H7 (cell line): ENCODE data around the gene RNF183. TPM values are rescaled to one million over a fixed set of nuclear protein-coding genes. Genes with fewer than 3 reads are reported as not detected.
"Not testable (repeated sequence)": the region's sequence is repeated elsewhere in the genome, so short reads cannot be mapped to it uniquely, and the experiment has no call there.

Experiments
- DNase-seq: peaks from one replicate; pipeline ENCODE4 v3.0.0; 2012
- H3K27me3 ChIP-seq: 2 replicates; pipeline ENCODE4 v1.6.0; 2011; ENCODE audit warnings: mild to moderate bottlenecking, low read length; ENCODE audit not compliant: control insufficient read depth, insufficient read depth
- H3K36me3 ChIP-seq: replicated peaks from 2 replicates; pipeline ENCODE4 v1.5.1; 2011; ENCODE audit warnings: low read length; ENCODE audit not compliant: control insufficient read depth, insufficient read depth
- H3K4me3 ChIP-seq: 2 replicates; pipeline ENCODE4 v1.5.1; 2011; ENCODE audit warnings: low read depth, mild to moderate bottlenecking, control low read depth, low read length, moderate library complexity; ENCODE audit not compliant: insufficient read depth
- total RNA-seq: library from RNA; depleted of rRNA; stranded (reverse); fragments of >200 nt; shearing (Covaris generic); gene quantifications from 2 replicates; pipeline ENCODE4 v1.2.3, GENCODE V29; 2014; rRNA removed

The RNF183 gene
- total RNA-seq, 1 experiment from 2014 or later = not detected

DNA sequence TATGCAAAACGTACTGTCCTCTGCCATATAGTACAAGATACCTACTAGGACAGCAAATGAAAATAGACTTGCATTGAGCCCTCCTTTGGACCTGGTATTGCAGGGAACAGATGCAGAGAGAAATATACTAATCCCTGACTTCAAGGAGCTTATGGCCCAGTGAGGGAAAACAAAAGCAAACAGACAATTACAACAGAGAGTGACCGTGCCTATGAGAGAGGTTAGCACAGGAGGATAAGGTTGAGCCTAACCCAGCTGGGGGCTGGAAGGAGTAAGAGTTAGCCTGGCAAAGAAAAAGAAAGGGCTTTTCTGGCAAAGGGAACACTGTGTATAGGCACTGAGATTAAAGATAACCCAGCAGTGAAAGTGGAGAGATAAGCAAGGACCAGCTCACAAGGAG is 33.3 kb downstream of the RNF183 start:
- H3K36me3 ChIP-seq = peaks cover 5% of the 10 kb centered on the region
- no peak overlapping the region for H3K4me3 ChIP-seq
- H3K27me3 ChIP-seq = no peaks in the 10 kb centered on the region
- DNase-seq = no peak

DNA sequence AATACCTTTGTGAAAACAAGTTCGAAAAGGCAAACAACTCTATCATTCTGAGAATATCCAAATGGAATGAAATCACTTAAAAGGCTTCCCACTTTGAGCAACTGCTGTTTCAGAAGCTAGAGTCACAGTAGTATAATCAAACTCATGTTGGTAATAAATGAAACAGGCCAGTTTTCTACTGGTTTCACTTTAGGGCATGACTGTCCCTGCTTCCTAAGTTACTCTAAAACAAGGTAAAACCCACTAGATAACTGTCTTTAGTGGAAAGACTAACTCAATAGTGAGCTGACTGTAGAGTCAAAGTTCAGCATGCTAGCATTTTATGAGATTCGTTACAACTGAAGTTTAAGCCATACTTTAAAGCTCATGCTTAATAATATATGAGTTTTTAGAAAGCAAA is 33.8 kb downstream of the RNF183 start:
- H3K4me3 ChIP-seq = no peak overlapping the region
- no peaks in the 10 kb centered on the region for H3K27me3 ChIP-seq
- H3K36me3 ChIP-seq = peaks cover 5% of the 10 kb centered on the region
- no peak for DNase-seq

DNA sequence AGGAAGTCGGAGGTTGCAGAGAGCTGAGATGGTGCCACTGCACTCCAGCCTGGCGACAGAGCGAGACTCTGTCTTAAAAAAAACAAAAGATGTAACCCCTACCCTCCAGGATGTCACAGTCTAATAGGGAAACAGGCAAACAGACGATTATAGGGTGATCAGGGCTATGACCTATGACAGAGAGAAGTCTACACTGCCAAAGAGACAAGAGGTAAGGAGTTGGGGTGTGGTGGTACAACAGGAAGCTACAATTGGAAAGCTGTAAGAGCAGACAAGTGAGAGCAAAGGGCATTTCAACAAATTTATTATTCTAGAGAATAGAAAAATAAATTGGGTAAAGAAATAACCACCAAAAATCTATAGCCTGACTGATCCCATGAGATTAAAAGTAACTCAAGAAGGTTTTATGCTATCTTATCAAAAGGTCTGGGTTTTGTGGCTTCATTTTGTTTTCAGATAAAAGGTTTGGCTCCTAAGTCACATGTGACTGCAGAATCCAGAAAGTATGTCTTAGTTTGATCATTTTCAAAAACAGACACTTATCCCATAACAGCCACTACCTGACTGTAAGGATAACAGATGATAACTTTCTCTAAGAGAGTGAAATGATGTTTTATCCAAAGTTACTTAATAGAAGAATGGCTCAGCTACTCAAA is 35.1 kb downstream of the RNF183 start:
- no peak for DNase-seq
- Histone ChIP-seq H3K4me3 (no peak overlapping the region), H3K27me3 (no peaks in the 10 kb centered on the region), H3K36me3 (peaks cover 3% of the 10 kb centered on the region)

DNA sequence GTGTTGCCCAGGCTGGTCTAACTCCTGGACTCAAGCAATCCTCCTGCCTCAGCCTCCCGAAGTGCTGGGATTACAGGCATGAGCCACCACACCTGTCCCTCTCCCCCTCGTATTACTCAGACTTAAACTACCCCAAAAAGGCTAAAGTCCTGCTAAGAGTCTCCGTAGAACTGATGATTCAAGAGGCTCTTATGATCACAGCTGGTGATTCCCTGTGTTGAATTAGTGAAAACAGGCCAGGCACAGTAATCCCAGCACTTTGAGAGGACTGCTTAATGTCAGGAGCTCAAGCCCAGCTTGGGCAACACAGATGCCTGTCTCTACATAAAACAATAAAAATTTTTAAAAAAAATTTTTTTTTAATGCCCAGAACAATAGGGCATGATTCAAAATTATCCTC is 37.0 kb downstream of the RNF183 start:
- Histone ChIP-seq H3K4me3 (no peak overlapping the region), H3K27me3 (no peaks in the 10 kb centered on the region)
- no peak for DNase-seq

DNA sequence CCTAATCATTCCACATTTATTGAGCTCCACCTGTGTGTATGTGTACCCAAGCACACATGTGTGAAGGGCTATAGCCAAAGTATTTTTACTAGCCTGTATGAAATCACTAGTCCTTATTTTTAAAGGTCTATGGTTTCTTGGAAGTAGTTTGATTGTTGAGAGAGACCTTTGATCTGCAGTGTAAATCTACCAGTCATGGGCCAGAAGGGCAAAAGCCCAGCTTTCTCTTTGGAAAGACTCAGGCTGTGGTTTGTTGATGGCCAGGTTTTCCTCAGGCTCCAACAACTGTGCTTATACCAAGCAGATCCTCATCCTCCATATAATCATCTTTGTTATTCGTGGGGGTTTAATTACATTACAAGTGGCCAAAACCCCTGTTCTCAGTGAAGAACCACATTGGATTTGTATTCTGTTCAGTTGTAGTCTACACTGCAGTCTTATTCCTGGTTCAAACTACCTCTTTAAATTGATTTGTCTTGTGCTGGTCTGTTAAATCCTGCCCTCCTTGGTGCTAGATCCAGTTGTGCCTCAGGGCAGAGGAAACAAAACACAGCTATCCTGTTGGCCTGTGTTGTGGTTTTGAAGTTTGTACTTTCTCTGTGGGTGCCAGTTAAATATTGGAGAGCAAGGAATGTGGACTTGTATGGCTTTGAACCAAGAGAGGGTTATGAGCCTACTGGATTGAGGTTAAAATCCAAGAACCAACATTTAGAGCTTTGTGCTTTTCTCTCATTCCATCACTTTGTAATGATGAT is 41.1 kb downstream of the RNF183 start:
- Histone ChIP-seq H3K27me3 (no peaks in the 10 kb centered on the region), H3K36me3 (peaks cover 8% of the 10 kb centered on the region), H3K4me3 (no peak overlapping the region)
- DNase-seq = no peak

More for the DNA sequence above, 37.0 kb downstream of the RNF183 start:
- peaks cover 2% of the 10 kb centered on the region for H3K36me3 ChIP-seq

DNA sequence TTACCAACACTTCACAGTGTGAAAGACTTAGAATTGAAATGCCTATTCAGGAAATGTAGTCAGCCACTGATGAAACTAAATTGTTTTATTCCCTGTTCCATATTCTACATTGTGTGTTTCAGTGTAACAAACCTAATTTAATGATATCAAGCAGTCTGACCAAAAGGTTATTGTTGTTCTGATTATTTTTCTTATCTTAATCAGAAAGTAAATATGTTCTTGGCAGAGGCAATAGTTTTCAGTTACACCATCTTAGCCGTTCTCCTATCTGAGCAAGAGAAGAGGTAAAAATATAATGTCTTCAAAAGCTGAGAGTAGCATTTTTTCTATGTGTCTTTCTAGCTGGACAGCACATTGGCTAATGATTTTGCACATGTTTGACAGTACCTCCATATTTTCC is 44.9 kb downstream of the RNF183 start:
- DNase-seq = no peak
- H3K27me3 ChIP-seq = no peaks in the 10 kb centered on the region

DNA sequence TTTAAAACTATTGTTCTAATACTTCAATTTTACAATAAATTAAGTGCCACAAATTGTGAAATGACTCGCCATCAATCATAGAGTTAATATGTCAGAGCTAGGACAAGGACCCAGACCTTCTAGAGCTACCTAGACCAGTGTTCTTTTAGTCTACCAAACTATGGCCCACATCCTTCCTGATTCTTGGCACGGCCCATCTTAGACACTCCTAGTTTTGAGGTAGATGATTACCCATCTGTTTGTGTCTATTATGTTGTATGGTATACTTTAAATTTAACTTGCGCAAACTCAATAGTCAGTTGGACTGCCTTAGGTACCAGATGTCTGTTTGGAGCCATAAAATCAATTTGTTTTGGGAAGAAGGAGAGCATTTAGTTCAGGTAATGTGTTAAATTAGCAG is 45.3 kb downstream of the RNF183 start:
- no peak for DNase-seq
- Histone ChIP-seq H3K36me3 (peaks cover 9% of the 10 kb centered on the region), H3K27me3 (no peaks in the 10 kb centered on the region), H3K4me3 (no peak overlapping the region)

More for the DNA sequence above, 44.9 kb downstream of the RNF183 start:
- H3K36me3 ChIP-seq = peaks cover 9% of the 10 kb centered on the region
- no peak overlapping the region for H3K4me3 ChIP-seq

DNA sequence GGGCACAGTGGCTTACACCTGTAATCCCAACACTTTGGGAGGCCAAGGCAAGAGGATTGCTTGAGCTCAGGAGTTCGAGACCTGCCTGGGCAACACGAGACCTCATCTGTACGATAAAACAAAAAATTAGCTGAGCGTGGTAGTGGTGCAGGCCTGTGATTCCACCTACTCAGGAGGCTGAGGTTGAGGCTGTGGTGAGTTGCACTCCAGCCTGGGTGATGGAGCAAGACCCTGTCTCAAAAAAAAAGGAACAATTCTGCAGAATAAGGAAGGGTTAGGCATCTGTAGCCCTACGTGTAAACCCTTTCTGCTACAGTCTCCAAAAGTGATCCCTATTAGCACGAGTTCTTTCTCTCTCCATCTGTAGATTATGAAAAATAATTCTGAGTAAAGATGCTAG is 47.7 kb downstream of the RNF183 start:
- H3K36me3 ChIP-seq = peaks cover 8% of the 10 kb centered on the region
- H3K4me3 ChIP-seq = no peak overlapping the region
- no peaks in the 10 kb centered on the region for H3K27me3 ChIP-seq
- no peak for DNase-seq

DNA sequence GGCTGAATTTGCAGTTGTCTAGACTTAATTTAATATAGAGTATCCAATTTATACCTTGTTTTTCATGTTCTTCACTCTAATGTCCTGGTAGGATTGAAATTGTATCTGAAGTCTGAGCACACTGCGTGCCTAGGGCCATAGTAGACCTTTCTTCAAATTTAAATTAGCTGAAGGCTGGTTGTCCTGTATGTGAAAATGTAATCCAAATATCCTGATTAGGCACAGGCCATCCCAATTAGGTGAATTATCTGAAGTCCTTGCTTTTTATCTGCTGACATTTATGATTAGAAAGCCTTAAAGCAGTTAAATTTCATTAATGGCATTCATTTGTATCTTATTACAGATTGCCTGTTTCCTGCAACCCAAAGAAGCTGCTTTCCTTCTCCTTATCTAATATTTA is 48.2 kb downstream of the RNF183 start:
- no peak for DNase-seq
- no peak overlapping the region for H3K4me3 ChIP-seq
- peaks cover 5% of the 10 kb centered on the region for H3K36me3 ChIP-seq
- H3K27me3 ChIP-seq = no peaks in the 10 kb centered on the region

DNA sequence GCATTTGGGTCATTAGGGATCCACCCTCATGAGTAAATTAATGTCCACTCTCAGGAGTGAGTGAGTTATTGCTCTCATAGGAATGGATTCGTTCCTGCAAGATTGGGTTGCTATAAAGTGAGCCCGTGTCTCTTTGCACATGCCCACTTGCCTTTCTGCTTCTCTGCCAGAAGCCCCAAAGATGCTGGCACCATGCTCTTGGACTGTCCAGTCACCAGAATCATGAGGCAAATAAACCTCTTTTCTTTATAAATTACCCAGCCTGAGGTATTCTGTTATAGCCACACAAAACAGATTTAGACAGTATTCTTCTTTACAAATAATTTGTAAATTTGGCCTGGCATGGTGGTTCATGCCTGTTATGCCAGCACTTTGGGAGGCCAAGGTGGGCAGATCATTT is 52.4 kb downstream of the RNF183 start:
- Histone ChIP-seq H3K4me3 (no peak overlapping the region), H3K27me3 (no peaks in the 10 kb centered on the region), H3K36me3 (no peaks in the 10 kb centered on the region)
- DNase-seq = no peak

DNA sequence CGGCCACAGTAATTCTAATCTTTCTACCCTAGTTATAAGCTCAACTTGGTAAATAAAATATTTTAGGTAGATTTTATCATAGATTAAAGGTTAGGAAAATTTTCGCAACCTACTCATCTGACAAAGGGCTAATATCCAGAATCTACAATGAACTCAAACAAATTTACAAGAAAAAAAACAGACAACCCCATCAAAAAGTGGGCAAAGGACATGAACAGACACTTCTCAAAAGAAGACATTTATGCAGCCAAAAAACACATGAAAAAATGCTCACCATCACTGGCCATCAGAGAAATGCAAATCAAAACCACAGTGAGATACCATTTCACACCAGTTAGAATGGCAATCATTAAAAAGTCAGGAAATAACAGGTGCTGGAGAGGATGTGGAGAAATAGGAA is 53.5 kb downstream of the RNF183 start:
- H3K36me3 ChIP-seq, DNase-seq, H3K4me3 ChIP-seq, H3K27me3 ChIP-seq: not testable (repeated sequence)

DNA sequence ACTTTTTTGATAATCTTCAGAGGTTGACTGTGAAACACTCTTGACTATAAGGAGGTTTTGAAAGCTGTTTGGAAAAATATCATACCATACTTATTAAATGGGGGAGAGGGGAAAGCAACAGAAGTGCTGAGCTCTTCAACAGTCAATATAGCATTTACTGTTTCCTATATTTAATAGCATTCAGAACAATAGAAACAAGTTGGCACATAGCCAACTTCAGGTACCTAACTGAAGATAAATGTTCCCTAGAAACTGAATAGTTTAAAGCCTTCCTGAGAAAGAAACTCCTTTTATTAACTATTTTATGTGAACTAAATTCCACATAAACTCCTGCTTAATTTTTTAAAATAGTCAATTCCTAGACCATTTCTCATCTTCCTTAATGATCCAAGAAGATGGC is 55.5 kb downstream of the RNF183 start:
- H3K36me3 ChIP-seq = no peaks in the 10 kb centered on the region
- no peak overlapping the region for H3K4me3 ChIP-seq
- DNase-seq = no peak
- no peaks in the 10 kb centered on the region for H3K27me3 ChIP-seq

Other genes with a start within 250 kb of the RNF183 start
- gene ZFP37, start 246.7 kb downstream of the RNF183 start, total RNA-seq = 2.7 and 6.6 TPM in 2 replicates
- gene SLC31A2, start 152.4 kb downstream of the RNF183 start, total RNA-seq = 0.41 and 2.3 TPM in 2 replicates
- gene FKBP15, start 82.1 kb downstream of the RNF183 start, total RNA-seq = 12.9 and 15.2 TPM in 2 replicates
- 21.8 and 26.7 TPM in 2 replicates for gene SLC31A1, start 81.8 kb downstream of the RNF183 start, total RNA-seq
- 36.0 and 40.8 TPM in 2 replicates for gene CDC26, start 27.8 kb downstream of the RNF183 start, total RNA-seq
- 34.5 and 38.4 TPM in 2 replicates for gene PRPF4, start 27.7 kb downstream of the RNF183 start, total RNA-seq
- gene WDR31, start 36.9 kb upstream of the RNF183 start, total RNA-seq = 0.11 and 0.38 TPM in 2 replicates
- gene BSPRY, start 46.2 kb upstream of the RNF183 start, total RNA-seq = 1.5 and 2.3 TPM in 2 replicates
- 26.2 and 36.2 TPM in 2 replicates for gene HDHD3, start 73.6 kb upstream of the RNF183 start, total RNA-seq
- gene ALAD, start 97.9 kb upstream of the RNF183 start, total RNA-seq = 10.9 and 11.6 TPM in 2 replicates
- 61.2 and 61.6 TPM in 2 replicates for gene POLE3, start 107.3 kb upstream of the RNF183 start, total RNA-seq
- 0.41 and 0.42 TPM in 2 replicates for gene C9orf43, start 107.4 kb upstream of the RNF183 start, total RNA-seq
- gene RGS3, start 160.4 kb upstream of the RNF183 start, total RNA-seq = 18.2 and 22.4 TPM in 2 replicates